WI38 (cell line): ENCODE measurements around the gene CCR5AS.

Source experiments
- H3K4me3 ChIP-seq: 2 replicates; pipeline ENCODE4 v1.5.1; 2011; ENCODE audit warnings: low read depth, mild to moderate bottlenecking, control low read depth, low read length
- TF ChIP-seq, protein P1 (sequence below): IDR thresholded peaks from 2 replicates; pipeline ENCODE4 v1.5.1; 2012; ENCODE audit warnings: low read depth, mild to moderate bottlenecking, control low read depth, low read length

CCR5AS gene

DNA sequence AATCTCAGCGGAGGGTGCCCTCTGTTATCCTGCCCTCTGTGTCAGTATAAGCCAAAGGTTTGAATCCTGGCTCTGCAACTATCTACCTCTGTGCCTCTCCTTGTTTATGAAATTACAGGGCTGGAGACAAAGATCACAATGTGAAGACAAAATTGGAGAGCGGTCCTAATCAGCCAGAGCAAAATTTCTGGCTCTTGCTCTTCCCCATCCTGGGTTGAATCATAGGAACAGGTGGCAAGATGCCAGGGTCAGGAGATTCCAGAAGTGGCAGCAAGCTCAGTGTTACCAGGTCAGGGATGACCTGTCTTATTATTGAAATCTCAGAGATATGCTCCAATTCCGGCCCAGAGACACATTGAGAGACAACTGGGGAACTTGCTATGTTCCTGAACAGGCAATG, 55.2 kb downstream of the CCR5AS start:
- TF ChIP-seq, protein P1, sequence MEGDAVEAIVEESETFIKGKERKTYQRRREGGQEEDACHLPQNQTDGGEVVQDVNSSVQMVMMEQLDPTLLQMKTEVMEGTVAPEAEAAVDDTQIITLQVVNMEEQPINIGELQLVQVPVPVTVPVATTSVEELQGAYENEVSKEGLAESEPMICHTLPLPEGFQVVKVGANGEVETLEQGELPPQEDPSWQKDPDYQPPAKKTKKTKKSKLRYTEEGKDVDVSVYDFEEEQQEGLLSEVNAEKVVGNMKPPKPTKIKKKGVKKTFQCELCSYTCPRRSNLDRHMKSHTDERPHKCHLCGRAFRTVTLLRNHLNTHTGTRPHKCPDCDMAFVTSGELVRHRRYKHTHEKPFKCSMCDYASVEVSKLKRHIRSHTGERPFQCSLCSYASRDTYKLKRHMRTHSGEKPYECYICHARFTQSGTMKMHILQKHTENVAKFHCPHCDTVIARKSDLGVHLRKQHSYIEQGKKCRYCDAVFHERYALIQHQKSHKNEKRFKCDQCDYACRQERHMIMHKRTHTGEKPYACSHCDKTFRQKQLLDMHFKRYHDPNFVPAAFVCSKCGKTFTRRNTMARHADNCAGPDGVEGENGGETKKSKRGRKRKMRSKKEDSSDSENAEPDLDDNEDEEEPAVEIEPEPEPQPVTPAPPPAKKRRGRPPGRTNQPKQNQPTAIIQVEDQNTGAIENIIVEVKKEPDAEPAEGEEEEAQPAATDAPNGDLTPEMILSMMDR: no peak
- no peak overlapping the region for H3K4me3 ChIP-seq

DNA sequence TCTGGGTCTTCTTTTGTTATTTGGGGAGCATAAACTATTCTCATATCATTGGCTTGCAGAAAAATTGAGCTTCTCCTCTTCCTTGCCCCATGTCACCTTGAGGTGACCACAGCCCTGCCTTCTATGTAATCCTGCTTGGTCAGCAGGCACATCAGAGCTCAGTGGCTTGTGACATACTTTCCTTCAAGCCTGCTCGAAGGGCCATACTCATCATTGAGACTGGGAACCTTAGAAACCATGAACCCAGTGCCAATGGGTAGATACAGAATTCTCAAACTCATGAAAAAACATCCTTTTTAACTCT, 56.7 kb downstream of the CCR5AS start:
- TF ChIP-seq, protein P1: no peak
- no peak overlapping the region for H3K4me3 ChIP-seq

DNA sequence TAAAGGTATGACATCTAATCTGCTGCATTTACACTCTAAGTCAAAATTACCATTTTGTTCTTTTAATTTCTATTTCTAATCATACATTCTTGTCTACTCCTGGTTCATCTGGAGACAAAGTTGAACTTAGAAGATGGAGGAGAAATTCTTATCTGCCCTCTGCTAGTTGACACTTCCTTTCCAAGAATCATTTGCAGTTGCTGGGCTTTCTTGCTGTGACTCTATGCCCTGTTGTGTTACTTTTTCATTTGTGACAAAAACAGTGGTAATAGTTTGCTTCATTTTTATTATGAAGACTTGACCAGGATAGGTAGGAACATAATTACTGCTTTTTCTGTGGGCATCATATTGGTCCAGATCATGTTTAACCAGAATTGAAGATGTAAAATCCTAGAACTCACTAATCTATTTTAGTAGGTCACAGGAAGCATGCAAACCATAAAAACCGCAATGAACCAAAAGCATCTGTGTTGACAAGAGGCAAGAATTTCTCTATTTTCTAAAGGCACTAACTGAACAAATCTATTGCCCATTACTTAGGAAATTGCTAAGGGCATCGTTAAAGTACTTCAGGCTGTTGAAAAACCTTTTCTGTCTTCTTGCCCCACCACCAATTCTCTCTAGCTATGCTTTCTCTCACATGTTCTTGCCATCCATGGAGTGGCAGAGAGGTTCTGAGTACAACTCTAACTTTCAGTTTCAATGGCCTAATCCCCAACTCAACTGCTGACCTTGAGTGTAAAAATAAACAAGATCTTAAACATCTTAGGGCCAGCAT, 57.2 kb downstream of the CCR5AS start:
- TF ChIP-seq, protein P1: no peak

DNA sequence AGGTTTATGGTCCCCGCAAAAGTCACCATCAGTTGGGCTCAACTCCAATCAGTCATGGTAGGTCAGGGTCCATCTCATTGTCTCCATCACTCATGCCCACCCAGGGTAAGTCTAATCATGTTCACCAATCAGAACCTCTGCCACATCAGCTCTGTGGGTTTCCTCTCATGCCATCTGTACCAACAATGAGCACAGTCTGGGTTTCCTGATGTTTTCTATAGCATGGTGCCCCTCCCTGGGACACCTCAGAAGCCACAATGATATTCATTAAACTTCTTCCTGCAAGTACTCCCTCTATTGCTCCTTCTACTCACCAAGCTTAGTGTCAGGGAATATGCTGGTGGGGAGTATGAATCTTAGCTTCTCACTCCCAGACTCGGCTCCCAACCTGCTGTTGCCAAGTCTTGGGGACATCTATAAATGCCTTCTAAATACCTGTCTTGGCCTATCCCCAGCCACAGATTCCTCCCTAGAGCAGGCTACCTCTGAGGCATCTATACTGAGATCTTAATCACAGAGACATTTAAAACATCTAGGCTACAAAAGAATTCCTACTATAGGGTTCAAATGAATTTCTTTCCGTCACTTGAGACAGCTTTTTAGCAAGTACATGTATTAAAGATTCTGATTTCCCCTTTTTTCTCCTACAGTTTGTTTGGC, 57.9 kb downstream of the CCR5AS start:
- H3K4me3 ChIP-seq: no peak overlapping the region
- TF ChIP-seq, protein P1: no peak

More for the DNA sequence above, 57.2 kb downstream of the CCR5AS start:
- H3K4me3 ChIP-seq: no peak overlapping the region

DNA sequence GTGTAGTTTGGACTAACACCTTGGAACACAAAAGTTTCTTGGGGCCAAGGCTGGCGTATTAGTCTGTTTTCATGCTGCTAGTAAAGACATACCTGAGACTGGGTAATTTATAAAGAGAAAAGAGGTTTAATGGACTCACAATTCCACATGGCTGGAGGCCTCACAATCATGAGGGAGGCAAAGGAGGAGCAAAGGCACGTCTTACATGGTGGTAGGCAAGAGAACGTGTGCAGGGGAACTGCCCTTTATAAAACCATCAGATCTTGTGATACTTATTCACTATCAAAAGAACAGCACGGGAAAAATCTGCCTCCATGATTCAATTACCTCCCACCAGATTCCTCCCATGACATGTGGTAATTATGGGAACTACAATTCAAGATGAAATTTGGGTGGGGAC, 62.4 kb downstream of the CCR5AS start:
- TF ChIP-seq, protein P1: no peak
- H3K4me3 ChIP-seq: no peak overlapping the region

DNA sequence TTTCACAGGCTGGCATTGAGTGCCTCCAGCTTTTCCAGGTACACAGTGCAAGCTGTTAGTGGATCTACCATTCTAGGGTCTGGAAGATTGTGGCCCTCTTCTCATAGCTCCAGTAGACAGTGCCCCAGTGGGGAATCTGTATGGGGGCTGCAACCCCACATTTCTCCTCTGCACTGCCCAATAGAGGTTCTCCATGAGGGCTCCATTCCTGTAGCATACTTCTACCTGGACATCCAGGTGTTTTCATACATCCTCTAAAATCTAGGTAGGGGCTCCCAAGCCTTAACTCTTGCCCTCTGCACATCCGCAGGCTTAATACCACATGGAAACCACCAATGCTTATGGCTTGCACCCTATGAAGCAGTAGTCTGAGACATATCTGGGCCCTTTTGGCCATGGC, 68.0 kb downstream of the CCR5AS start:
- H3K4me3 ChIP-seq: no peak overlapping the region
- TF ChIP-seq, protein P1: no peak

DNA sequence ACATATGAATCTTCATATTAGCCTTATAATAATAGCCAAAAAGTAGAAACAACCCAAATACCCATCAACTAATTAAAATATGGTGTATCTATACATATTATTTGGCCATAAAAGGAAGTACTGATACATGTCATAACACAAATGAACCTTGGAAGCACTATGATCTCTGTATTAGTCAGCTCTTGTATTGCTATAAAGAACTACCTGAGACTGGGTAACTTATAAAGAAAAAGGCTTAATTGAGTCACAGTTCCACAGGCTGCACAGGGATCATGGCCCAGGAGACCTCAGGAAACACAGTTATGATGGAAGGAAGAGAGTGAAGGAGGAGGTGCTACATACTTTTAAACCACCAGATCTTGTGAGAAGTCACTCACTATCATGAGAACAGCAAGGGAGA, 69.0 kb downstream of the CCR5AS start:
- no peak overlapping the region for H3K4me3 ChIP-seq
- TF ChIP-seq, protein P1: no peak
